GM12878 (cell line): ENCODE results near the gene STARD4. TPM values are rescaled to one million over a fixed set of nuclear protein-coding genes. Genes with fewer than 3 reads are reported as not detected.

Experiments used
- ATF7 ChIP-seq: fragments of 450-650 bp; IDR thresholded peaks from 2 replicates; pipeline ENCODE4 v1.6.1; 2016; ENCODE audit warnings: low read depth, mild to moderate bottlenecking
- BACH1 ChIP-seq: fragments of 450-650 bp; IDR thresholded peaks from 2 replicates; pipeline ENCODE4 v1.6.1; 2017; ENCODE audit warnings: mild to moderate bottlenecking, borderline replicate concordance
- CEBPB ChIP-seq, 2 experiments: fragments of 150-350 bp in 1 of 2; IDR thresholded peaks; 2 replicates each; pipeline ENCODE4 v1.6.1; 2012 to 2014; ENCODE audit warnings: low read depth in 2 of 2, low read length in 2 of 2, borderline replicate concordance in 1 of 2, inconsistent platforms in 1 of 2
- CEBPZ ChIP-seq: fragments of 150-350 bp; IDR thresholded peaks from 2 replicates; pipeline ENCODE4 v1.6.1; 2016; ENCODE audit warnings: low read depth, low read length
- CHD1 ChIP-seq: IDR thresholded peaks from 2 replicates; pipeline ENCODE4 v1.6.1; 2012; ENCODE audit warnings: low read depth, low read length, improper control_type of control experiment
- HCFC1 ChIP-seq: fragments of 150-350 bp; IDR thresholded peaks from 2 replicates; pipeline ENCODE4 v1.6.1; 2014; ENCODE audit warnings: low read length
- HDAC6 ChIP-seq: fragments of 200-600 bp; sonication (generic); IDR thresholded peaks from one replicate; pipeline ENCODE4 v1.8.0; 2017; ENCODE audit warnings: antibody characterized with exemption; ENCODE audit not compliant: unreplicated experiment
- NFYB ChIP-seq: IDR thresholded peaks from 2 replicates; pipeline ENCODE4 v1.6.1; 2011; ENCODE audit warnings: low read depth, mild to moderate bottlenecking, low read length, improper control_type of control experiment, moderate library complexity; ENCODE audit not compliant: insufficient read depth
- NKRF ChIP-seq: fragments of 450-650 bp; conservative IDR thresholded peaks from 2 replicates; pipeline ENCODE4 v1.6.1; 2017; ENCODE audit warnings: mild to moderate bottlenecking, moderate library complexity
- POLR2AphosphoS2 ChIP-seq: IDR thresholded peaks from 2 replicates; pipeline ENCODE4 v1.6.1; 2011; ENCODE audit warnings: low read depth, mild to moderate bottlenecking, low read length, improper control_type of control experiment, moderate library complexity
- POU2F2 ChIP-seq: IDR thresholded peaks from 3 replicates; pipeline ENCODE4 v1.6.1; 2011; ENCODE audit warnings: low read depth, mild to moderate bottlenecking, low read length, borderline replicate concordance
- RELB ChIP-seq: fragments of 450-650 bp; IDR thresholded peaks from 2 replicates; pipeline ENCODE4 v1.6.1; 2017; ENCODE audit warnings: low read depth, mild to moderate bottlenecking, moderate library complexity
- RUNX3 ChIP-seq: IDR thresholded peaks from 2 replicates; pipeline ENCODE4 v1.6.1; 2012; ENCODE audit warnings: low read length, inconsistent platforms
- SMAD5 ChIP-seq: IDR thresholded peaks from 2 replicates; pipeline ENCODE4 v1.6.1; 2016; ENCODE audit warnings: antibody characterized with exemption, low read depth
- SMARCA5 ChIP-seq: fragments of 450-650 bp; IDR thresholded peaks from 2 replicates; pipeline ENCODE4 v1.6.1; 2017; ENCODE audit warnings: mild to moderate bottlenecking
- TAF1 ChIP-seq: IDR thresholded peaks from 2 replicates; pipeline ENCODE4 v1.6.1; 2011; ENCODE audit warnings: mild to moderate bottlenecking, low read depth, low read length, borderline replicate concordance
- WRNIP1 ChIP-seq: IDR thresholded peaks from 2 replicates; pipeline ENCODE4 v1.6.1; 2011; ENCODE audit warnings: low read depth, low read length, improper control_type of control experiment, borderline replicate concordance
- ZBED1 ChIP-seq: IDR thresholded peaks from 2 replicates; pipeline ENCODE4 v1.6.1; 2016; ENCODE audit warnings: borderline replicate concordance
- polyA plus RNA-seq, 11 experiments: library from polyadenylated mRNA; depleted of rRNA in 4 of 11; unstranded in 6 of 11; stranded (reverse) in 5 of 11; fragments of >200 nt; fragmentation: Nextera tagmentation in 4 of 11; fragmentation: Illumina TruSeq in 1 of 11; extraction: Ambion mirVana in 4 of 11; extraction: Trizol in 1 of 11; gene quantifications; 1 replicate in 1 of 11; 2 replicates in 10 of 11; pipeline versions ENCODE4 v1.2.1 to v1.2.3, GENCODE V29; 2011 to 2016; ENCODE audit warnings: inconsistent platforms in 2 of 11, missing spikeins in 2 of 11, low read depth in 1 of 11
- total RNA-seq, 4 experiments: library from RNA; depleted of rRNA in 3 of 4; stranded (reverse); fragments of >200 nt in 3 of 4; fragmentation: Illumina TruSeq in 1 of 4; extraction: Trizol in 1 of 4; gene quantifications; 2 replicates each; pipeline versions ENCODE4 v1.2.1 to v1.2.3, GENCODE V29; 2013 to 2021
- TF ChIP-seq, protein P1 (sequence below): fragments of 450-650 bp; IDR thresholded peaks from 2 replicates; pipeline ENCODE4 v1.6.1; 2017; ENCODE audit warnings: mild to moderate bottlenecking

STARD4 gene
- total and polyA plus RNA-seq, 10 of the 15 experiments (the other 5 are each of a cell fraction or from before 2014, with no cell fraction given), result 41.9 to 190 (median 71.6) TPM

DNA sequence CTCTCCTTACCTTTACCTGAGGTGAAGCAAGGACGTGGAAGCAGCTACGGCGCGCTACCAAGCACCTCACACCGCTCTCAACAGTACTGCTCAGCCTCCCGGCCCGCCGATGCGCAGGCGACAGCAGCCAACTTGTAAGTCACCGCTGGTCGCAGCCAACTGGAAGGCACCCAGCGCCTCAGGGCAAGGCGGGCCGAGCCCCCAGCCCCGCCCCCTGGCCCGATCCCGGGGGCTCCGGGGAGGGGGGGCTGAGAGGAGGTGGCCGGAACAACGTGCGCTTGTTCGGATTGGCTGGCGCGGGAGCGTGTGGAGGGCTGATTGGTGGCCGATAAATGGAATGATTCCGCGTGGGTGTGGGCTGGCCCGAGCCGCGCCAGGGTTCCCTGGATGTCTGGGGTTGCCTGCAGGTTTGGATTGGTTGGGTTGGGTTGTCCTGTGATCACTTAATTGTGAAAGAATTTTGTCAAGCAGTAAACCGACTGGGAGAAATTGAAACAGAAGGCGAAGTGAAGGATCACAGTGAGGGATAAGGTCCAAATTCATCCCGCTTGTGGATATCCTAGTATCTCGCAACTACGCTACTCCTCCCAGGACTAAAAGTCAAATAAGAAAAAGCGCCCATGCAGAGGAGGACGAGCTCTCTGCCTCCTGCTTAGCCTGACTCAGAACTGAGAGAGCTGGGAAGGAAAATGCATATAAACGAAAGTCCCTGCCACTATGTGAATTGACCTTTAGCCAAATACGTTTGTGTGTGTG, at the start of gene STARD4 (continued):
- TF ChIP-seq, protein P1, sequence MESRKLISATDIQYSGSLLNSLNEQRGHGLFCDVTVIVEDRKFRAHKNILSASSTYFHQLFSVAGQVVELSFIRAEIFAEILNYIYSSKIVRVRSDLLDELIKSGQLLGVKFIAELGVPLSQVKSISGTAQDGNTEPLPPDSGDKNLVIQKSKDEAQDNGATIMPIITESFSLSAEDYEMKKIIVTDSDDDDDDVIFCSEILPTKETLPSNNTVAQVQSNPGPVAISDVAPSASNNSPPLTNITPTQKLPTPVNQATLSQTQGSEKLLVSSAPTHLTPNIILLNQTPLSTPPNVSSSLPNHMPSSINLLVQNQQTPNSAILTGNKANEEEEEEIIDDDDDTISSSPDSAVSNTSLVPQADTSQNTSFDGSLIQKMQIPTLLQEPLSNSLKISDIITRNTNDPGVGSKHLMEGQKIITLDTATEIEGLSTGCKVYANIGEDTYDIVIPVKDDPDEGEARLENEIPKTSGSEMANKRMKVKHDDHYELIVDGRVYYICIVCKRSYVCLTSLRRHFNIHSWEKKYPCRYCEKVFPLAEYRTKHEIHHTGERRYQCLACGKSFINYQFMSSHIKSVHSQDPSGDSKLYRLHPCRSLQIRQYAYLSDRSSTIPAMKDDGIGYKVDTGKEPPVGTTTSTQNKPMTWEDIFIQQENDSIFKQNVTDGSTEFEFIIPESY, result 0 out of 2 replicates have a peak, but pooled peaks have one; percentile 7
- TF ChIP-seq RELB (peak; percentile 88), CEBPB (IDR thresholded peaks at IDR 0.05; ENCODE audit: borderline replicate concordance in 1 of 2, low read depth in 2 of 2, low read length in 2 of 2) (no peak), SMARCA5 (peak; percentile 53; the same call in 1 of the 2 replicates), NKRF (peak; percentile 46), RUNX3 (peak; percentile 36; the same call in 1 of the 2 replicates), ATF7 (peak; percentile 79; the same call in 1 of the 2 replicates), HCFC1 (peak; percentile 28; the same call in 1 of the 2 replicates), BACH1 (peak; percentile 69), CEBPZ (no peak), ZBED1 (no peak; the same call in 1 of the 2 replicates), WRNIP1 (0 out of 2 replicates have a peak, but pooled peaks have one; percentile 79), SMAD5 (peak; percentile 70; the same call in 1 of the 2 replicates), NFYB (peak; percentile 85), HDAC6 (no peak), POLR2AphosphoS2 (peak; percentile 88; the same call in 1 of the 2 replicates), CHD1 (0 out of 2 replicates have a peak, but pooled peaks have one; percentile 49), POU2F2 (peak; percentile 81; the same call in 2 of the 3 replicates), TAF1 (peak; percentile 96)
- TF ChIP-seq, all 136 proteins: peak for 54
